HCT116 (cell line): ENCODE data around the gene EXOC4.
"Not testable (repeated sequence)": the region's sequence is repeated elsewhere in the genome, so short reads cannot be mapped to it uniquely, and the experiment has no call there.

ENCODE experiments used
- CTCF ChIP-seq, 3 experiments: fragments of 200-600 bp in 1 of 3; sonication (generic) in 1 of 3; IDR thresholded peaks in 2 of 3; conservative IDR thresholded peaks in 1 of 3; 2 replicates each; pipeline ENCODE4 v1.5.1; 2012 to 2017; ENCODE audit warnings: low read depth in 2 of 3, low read length in 2 of 3, antibody characterized with exemption in 1 of 3, borderline replicate concordance in 1 of 3, control low read depth in 1 of 3, mild to moderate bottlenecking in 1 of 3, mixed read lengths in 1 of 3, mixed run types in 1 of 3, moderate library complexity in 1 of 3; ENCODE audit not compliant: insufficient read depth in 1 of 3
- EGR1 ChIP-seq: IDR thresholded peaks from 2 replicates; pipeline ENCODE4 v1.6.1; 2012; ENCODE audit warnings: low read depth
- EZH2 ChIP-seq: fragments of 200-600 bp; sonication (generic); IDR thresholded peaks from 2 replicates; pipeline ENCODE4 v1.6.1; 2017; ENCODE audit warnings: antibody characterized with exemption, mixed run types
- YY1 ChIP-seq: IDR thresholded peaks from 2 replicates; pipeline ENCODE4 v1.6.1; 2011; ENCODE audit warnings: low read length, low read depth, moderate library complexity, mild to moderate bottlenecking; ENCODE audit not compliant: insufficient replicate concordance; ENCODE audit errors: extremely low read depth
- ZNF274 ChIP-seq: fragments of 200-500 bp; sonication (Bioruptor generic); IDR thresholded peaks from 2 replicates; pipeline ENCODE4 v1.6.1; 2014; ENCODE audit warnings: mild to moderate bottlenecking, low read depth, low read length, inconsistent platforms
- TF ChIP-seq, protein P1 (sequence below): IDR thresholded peaks from 2 replicates; pipeline ENCODE4 v1.6.1; 2011; ENCODE audit warnings: mild to moderate bottlenecking, low read length, moderate library complexity; ENCODE audit not compliant: insufficient replicate concordance; ENCODE audit errors: extremely low read depth
- TF ChIP-seq, protein P2 (sequence below): IDR thresholded peaks from 2 replicates; pipeline ENCODE4 v1.6.1; 2012; ENCODE audit warnings: low read depth
- TF ChIP-seq, protein P3 (sequence below): IDR thresholded peaks from 2 replicates; pipeline ENCODE4 v1.6.1; 2012

- TF ChIP-seq CTCF (IDR thresholded peaks at IDR 0.05 in 2 of 3, conservative IDR thresholded peaks at IDR 0.05 in 1 of 3; ENCODE audit: borderline replicate concordance in 1 of 3, insufficient read depth in 1 of 3, low read depth in 2 of 3, low read length in 2 of 3); EZH2; YY1; EGR1; ZNF274: not testable (repeated sequence)
- TF ChIP-seq, protein P1, sequence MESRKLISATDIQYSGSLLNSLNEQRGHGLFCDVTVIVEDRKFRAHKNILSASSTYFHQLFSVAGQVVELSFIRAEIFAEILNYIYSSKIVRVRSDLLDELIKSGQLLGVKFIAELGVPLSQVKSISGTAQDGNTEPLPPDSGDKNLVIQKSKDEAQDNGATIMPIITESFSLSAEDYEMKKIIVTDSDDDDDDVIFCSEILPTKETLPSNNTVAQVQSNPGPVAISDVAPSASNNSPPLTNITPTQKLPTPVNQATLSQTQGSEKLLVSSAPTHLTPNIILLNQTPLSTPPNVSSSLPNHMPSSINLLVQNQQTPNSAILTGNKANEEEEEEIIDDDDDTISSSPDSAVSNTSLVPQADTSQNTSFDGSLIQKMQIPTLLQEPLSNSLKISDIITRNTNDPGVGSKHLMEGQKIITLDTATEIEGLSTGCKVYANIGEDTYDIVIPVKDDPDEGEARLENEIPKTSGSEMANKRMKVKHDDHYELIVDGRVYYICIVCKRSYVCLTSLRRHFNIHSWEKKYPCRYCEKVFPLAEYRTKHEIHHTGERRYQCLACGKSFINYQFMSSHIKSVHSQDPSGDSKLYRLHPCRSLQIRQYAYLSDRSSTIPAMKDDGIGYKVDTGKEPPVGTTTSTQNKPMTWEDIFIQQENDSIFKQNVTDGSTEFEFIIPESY = not testable (repeated sequence)
- TF ChIP-seq, protein P2, sequence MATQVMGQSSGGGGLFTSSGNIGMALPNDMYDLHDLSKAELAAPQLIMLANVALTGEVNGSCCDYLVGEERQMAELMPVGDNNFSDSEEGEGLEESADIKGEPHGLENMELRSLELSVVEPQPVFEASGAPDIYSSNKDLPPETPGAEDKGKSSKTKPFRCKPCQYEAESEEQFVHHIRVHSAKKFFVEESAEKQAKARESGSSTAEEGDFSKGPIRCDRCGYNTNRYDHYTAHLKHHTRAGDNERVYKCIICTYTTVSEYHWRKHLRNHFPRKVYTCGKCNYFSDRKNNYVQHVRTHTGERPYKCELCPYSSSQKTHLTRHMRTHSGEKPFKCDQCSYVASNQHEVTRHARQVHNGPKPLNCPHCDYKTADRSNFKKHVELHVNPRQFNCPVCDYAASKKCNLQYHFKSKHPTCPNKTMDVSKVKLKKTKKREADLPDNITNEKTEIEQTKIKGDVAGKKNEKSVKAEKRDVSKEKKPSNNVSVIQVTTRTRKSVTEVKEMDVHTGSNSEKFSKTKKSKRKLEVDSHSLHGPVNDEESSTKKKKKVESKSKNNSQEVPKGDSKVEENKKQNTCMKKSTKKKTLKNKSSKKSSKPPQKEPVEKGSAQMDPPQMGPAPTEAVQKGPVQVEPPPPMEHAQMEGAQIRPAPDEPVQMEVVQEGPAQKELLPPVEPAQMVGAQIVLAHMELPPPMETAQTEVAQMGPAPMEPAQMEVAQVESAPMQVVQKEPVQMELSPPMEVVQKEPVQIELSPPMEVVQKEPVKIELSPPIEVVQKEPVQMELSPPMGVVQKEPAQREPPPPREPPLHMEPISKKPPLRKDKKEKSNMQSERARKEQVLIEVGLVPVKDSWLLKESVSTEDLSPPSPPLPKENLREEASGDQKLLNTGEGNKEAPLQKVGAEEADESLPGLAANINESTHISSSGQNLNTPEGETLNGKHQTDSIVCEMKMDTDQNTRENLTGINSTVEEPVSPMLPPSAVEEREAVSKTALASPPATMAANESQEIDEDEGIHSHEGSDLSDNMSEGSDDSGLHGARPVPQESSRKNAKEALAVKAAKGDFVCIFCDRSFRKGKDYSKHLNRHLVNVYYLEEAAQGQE = not testable (repeated sequence)
- TF ChIP-seq, protein P3, sequence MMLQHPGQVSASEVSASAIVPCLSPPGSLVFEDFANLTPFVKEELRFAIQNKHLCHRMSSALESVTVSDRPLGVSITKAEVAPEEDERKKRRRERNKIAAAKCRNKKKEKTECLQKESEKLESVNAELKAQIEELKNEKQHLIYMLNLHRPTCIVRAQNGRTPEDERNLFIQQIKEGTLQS = not testable (repeated sequence)
These were observed 75.1 kb downstream of the EXOC4 start for GRCh38 chr7:133328021-133328420.
